GM10847 (cell line): ENCODE results near the gene SLC1A1.

Experiments
- POLR2A ChIP-seq: IDR thresholded peaks from 2 replicates; pipeline ENCODE4 v1.6.1; 2011; ENCODE audit not compliant: insufficient read length; ENCODE audit errors: extremely low read depth

SLC1A1 gene

GRCh38 chr9:4489919-4490704 is at the start of gene SLC1A1:
Gene SLC1A1, plus strand, starts transcription at chr9:4490468. Its CDS starts 212 bp downstream, at chr9:4490680.
- TF ChIP-seq POLR2A, result peak; percentile 35

GRCh38 chr9:4442806-4443205 is 47.5 kb upstream of the SLC1A1 start:
- no peak for TF ChIP-seq POLR2A

- TF ChIP-seq POLR2A, result no peak
These were observed 46.8 kb upstream of the SLC1A1 start for GRCh38 chr9:4443439-4443838.

DNA sequence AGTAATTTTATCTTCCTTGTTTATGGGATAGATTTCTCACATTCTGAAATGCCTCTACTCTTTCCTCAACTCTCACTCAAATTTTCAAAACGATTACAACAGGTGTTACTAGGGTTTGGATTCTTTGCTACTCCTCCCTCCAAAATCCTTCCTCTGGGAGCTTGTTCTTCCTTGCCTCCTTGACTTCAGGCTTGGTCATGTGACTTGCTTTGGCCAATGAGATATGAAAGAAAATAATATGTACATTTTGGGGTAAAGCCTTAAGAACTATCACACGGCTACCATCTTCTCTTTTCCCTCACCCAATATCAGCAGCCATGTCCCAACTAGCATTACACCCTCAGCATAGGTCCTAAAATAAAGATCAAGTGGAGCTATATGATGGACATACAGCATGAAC is 28.8 kb upstream of the SLC1A1 start:
- TF ChIP-seq POLR2A, result no peak

- no peak for TF ChIP-seq POLR2A
These were observed 26.4 kb upstream of the SLC1A1 start for GRCh38 chr9:4463824-4464223.

DNA sequence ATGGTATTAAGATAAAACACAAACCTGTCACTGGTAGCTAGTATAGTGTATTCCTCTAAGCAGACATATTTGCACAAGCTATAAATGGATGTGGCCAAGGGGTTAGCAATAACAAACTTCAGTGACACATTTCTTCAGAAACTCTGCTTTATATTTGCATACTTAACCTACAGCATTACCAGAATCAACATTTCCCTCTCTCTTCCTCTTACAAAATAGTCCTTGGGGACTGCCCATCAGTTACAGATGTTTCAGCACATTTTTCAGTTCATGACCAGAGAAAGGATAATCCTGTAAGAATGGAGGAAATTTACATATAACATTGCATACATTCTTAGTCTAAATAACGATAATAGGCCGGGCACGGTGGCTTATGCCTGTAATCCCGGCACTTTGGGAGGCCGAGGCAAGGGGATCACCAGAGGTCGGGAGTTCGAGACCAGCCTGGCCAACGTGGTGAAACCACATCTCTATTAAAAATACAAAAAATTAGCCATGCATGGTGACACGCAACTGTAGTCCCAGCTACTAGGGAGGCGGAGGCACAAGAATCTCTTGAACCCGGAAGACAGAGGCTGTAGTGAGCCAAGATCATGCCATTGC is 25.3 kb upstream of the SLC1A1 start:
- no peak for TF ChIP-seq POLR2A

- TF ChIP-seq POLR2A, result no peak
These were observed 24.4 kb upstream of the SLC1A1 start for GRCh38 chr9:4465910-4466309.

GRCh38 chr9:4475301-4475700 is 15.0 kb upstream of the SLC1A1 start:
- TF ChIP-seq POLR2A, result no peak

DNA sequence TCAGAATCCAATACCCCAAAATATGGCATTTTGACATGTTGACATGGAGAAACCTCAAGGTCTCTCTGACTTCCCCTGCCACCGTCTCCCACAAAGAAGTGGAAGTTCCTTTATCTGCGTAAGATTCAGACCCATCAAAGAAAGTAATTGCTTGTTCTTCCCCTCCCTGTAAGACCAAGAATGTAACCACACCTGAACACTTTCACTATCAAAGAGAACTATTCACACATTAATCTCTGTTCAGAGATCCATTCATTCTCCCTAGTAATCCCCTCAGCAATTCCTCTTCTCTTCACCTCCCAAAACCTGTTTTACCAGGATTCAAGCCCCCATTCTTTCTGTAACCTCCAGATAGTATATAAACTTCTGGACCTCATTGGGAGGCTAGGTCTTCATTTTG is 4.1 kb upstream of the SLC1A1 start:
- no peak for TF ChIP-seq POLR2A

DNA sequence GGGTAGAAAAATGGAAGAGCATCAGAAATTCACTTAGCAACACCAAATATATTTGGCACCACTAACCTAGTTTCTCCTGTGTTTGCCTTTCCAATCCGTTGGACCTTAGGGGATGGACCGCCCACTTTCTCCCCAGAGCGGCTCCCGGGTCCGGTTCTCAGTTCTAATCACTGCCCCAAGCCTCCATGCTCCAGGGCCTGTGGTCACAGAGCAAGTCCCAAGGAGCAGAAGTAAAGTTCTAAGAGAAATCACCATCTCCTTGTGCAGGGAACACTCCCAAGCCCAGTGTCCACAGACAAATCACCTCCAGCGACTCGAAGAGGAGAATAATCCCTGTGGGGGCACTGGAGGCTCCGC is 728 bp upstream of the SLC1A1 start:
- TF ChIP-seq POLR2A, result no peak

DNA sequence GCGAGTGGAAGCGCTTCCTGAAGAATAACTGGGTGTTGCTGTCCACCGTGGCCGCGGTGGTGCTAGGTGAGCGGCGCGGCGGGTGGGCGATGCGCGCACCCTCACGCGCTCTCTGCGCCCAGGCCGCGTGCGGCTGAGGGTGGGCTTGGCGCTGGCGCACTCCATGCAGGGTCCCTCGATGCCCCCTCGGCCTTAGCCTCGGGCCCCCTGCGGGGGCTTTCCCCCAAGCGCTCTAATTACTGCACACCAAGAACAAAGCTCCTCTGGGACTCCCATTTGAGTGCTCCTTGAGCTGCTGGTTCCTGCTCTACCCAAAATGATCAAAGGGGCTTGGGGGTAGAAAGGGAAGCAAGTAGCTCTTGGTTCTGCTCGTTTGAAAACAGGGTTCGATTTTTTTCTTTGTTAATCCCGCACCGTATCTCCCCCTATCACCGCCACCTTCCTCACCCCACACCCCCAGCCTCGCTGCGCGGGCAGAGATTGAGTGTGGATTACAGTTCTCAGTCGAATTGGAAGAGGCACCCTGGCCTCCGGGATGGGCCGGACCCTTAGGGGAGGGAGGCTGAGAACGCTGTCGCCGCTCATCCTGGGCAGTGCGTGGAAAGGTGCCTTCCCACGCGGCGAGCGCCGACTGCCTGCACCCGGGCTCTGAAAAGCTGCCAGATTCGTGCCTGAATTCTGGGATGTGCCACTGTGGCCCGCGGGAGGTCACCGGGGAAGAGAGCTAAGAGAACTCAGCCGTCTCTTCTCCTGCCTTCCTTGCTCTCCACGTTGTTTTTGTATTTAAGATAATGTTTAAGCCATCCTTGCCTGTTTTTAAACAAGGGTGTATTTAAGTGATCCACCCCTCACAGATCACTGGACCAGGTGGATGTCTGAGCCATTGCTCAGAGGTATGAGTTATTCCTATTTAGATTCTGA is 697 bp downstream of the SLC1A1 start:
- no peak for TF ChIP-seq POLR2A

GRCh38 chr9:4491626-4491975 is 1.3 kb downstream of the SLC1A1 start:
- no peak for TF ChIP-seq POLR2A

- no peak for TF ChIP-seq POLR2A
These were observed 4.1 kb downstream of the SLC1A1 start for GRCh38 chr9:4494332-4494731.

DNA sequence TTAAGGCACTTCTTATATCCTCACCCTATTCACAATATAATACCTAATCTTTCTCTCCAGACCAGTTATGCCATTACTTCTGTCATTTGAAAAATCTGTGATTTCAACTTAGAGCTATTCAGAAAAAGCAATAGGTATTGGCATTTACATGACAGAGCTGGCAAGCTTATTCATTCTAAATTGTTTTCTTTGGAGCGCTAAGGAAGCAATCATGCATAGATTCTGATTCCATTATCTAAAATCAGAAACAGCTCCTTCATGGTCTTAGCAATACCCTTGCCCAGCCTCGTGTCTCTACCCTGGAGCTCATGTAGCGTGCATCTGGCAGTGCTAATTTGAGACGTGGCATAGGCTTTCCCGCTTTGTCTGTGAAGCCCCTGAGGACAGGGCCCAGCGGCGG is 4.5 kb downstream of the SLC1A1 start:
- no peak for TF ChIP-seq POLR2A

- no peak for TF ChIP-seq POLR2A
These were observed 5.3 kb downstream of the SLC1A1 start for GRCh38 chr9:4495537-4495936.

GRCh38 chr9:4496497-4496896 is 6.2 kb downstream of the SLC1A1 start:
- no peak for TF ChIP-seq POLR2A
